T-cell (primary cell): ENCODE measurements around the gene TMEM125. TPM values are rescaled to one million over a fixed set of nuclear protein-coding genes. Genes with fewer than 3 reads are reported as not detected.
A peak's percentile ranks its signal among the peaks of the same experiment; 100 is the strongest.

Experiments used
- ATAC-seq, 4 experiments: fragments of 200-7000 bp in 3 of 4; fragments of 150-1000 bp in 1 of 4; cut with Tn5 transposase; replicated peaks in 1 of 4; 1 replicate in 3 of 4; 2 replicates in 1 of 4; pipeline ENCODE4 v1.10.0; 2021; ENCODE audit warnings: moderate library complexity in 3 of 4, mild to moderate bottlenecking in 2 of 4, moderate number of reproducible peaks in 1 of 4
- CTCF ChIA-PET, 2 donors: fragments of 300-600 bp; sonication (Branson Sonifier 250); formaldehyde crosslinking; loops; one replicate each; lab custom pipeline; 2022; ENCODE audit warnings: antibody characterized with exemption in 2 of 2; lab: Charles Lee
- POLR2A ChIA-PET, 2 donors: fragments of 300-600 bp; sonication (Branson Sonifier 250); formaldehyde crosslinking; loops; one replicate each; lab custom pipeline; 2022; ENCODE audit warnings: antibody characterized with exemption in 2 of 2; lab: Charles Lee
- DNase-seq, 35 experiments: peaks; one replicate each; pipeline versions ENCODE4 v3.0.0 to v3.0.0-alpha.2; 2013 to 2023
- H3K27ac ChIP-seq: one replicate; pipeline ENCODE4 v1.5.1; 2013; ENCODE audit warnings: low read length
- H3K27me3 ChIP-seq, 2 experiments: replicated peaks in 1 of 2; 1 replicate in 1 of 2; 2 replicates in 1 of 2; pipeline versions ENCODE4 v1.6.1 to v1.7.0; 2013; ENCODE audit warnings: low read length in 1 of 2, mixed read lengths in 1 of 2; ENCODE audit not compliant: control insufficient read depth in 2 of 2, insufficient read depth in 2 of 2; ENCODE audit errors: extremely low read depth in 1 of 2
- H3K36me3 ChIP-seq, 2 donors: 1 replicate in 1 of 2; 2 replicates in 1 of 2; pipeline versions ENCODE4 v1.6.1 to v1.7.0; 2013; ENCODE audit warnings: low read length in 1 of 2; ENCODE audit not compliant: control insufficient read depth in 2 of 2, insufficient read depth in 1 of 2; ENCODE audit errors: extremely low read depth in 1 of 2
- H3K4me1 ChIP-seq, 2 experiments: 1 replicate in 1 of 2; 2 replicates in 1 of 2; pipeline versions ENCODE4 v1.6.1 to v1.7.0; 2013; ENCODE audit warnings: low read length in 2 of 2, mixed read lengths in 1 of 2; ENCODE audit not compliant: insufficient read depth in 2 of 2, control insufficient read depth in 1 of 2; ENCODE audit errors: extremely low read depth in 1 of 2
- H3K4me3 ChIP-seq, 2 donors: 1 replicate in 1 of 2; 2 replicates in 1 of 2; pipeline versions ENCODE4 v1.5.1 to v1.7.0; 2013; ENCODE audit warnings: mild to moderate bottlenecking in 2 of 2, low read length in 1 of 2, moderate library complexity in 1 of 2; ENCODE audit not compliant: control insufficient read depth in 1 of 2; ENCODE audit errors: extremely low read depth in 1 of 2
- H3K9me3 ChIP-seq: 2 replicates; pipeline ENCODE4 v1.7.0; 2013
- H3K27ac Mint-ChIP-seq, 2 donors: one replicate each; pipeline ENCODE4 v1.8.0; 2020 to 2021; ENCODE audit warnings: mild to moderate bottlenecking in 2 of 2, mixed read lengths in 2 of 2
- H3K27me3 Mint-ChIP-seq, 2 donors: one replicate each; pipeline ENCODE4 v1.8.0; 2021 to 2022; ENCODE audit warnings: mixed read lengths in 2 of 2
- H3K36me3 Mint-ChIP-seq: one replicate; pipeline ENCODE4 v1.8.0; 2021; ENCODE audit warnings: mixed read lengths
- H3K4me1 Mint-ChIP-seq, 3 donors: one replicate each; pipeline ENCODE4 v1.8.0; 2020 to 2022; ENCODE audit warnings: mixed read lengths in 3 of 3, mild to moderate bottlenecking in 1 of 3
- H3K4me3 Mint-ChIP-seq, 3 donors: one replicate each; pipeline ENCODE4 v1.8.0; 2020 to 2022; ENCODE audit warnings: mild to moderate bottlenecking in 3 of 3, mixed read lengths in 3 of 3, moderate library complexity in 3 of 3
- H3K9me3 Mint-ChIP-seq, 3 donors: one replicate each; pipeline ENCODE4 v1.8.0; 2020 to 2022; ENCODE audit warnings: mixed read lengths in 3 of 3
- WGBS: methylation state at CpG from one replicate; pipeline ENCODE4 v1.1.5; 2013; ENCODE audit warnings: missing lambda C conversion rate; ENCODE audit not compliant: insufficient coverage; 5-methylcytosine and 5-hydroxymethylcytosine counted together
- total RNA-seq, 35 experiments: library from RNA in 6 of 35; stranded (reverse) in 6 of 35; fragments of 120-200 nt in 1 of 35; gene quantifications; one replicate each; pipeline versions ENCODE4 v1.2.1 to v1.2.4 and lab custom pipeline; 2013 to 2026

The TMEM125 gene
- total RNA-seq, 5 donors from 2014 or later (not counting 1 experiment from before 2014, with no cell fraction given): 0.20 to 0.46 (median 0.35) TPM; not detected in 2

GRCh38 chr1:43305926-43306687, 36.3 kb downstream of the TMEM125 start:
- no peak for DNase-seq
- H3K4me3 ChIP-seq: no peak overlapping the region
- CTCF ChIA-PET: no interaction called here
- no peaks in the 10 kb centered on the region for H3K36me3 ChIP-seq
- Mint-ChIP-seq H3K4me3 (no peak overlapping the region), H3K36me3 (no peaks in the 10 kb centered on the region), H3K4me1 (no peaks in the 10 kb centered on the region), H3K9me3 (no peaks in the 10 kb centered on the region), H3K27ac (no peak overlapping the region), H3K27me3 (peaks cover 3 to 5% of the 10 kb centered on the region in 2 donors)
- WGBS: 70% methylated on average over 6 of the region's 6 CpGs
- POLR2A ChIA-PET: interaction anchor here in 1 of 2 donors (0.5 kb wide), 1 partner anchor 348 kb away, joined by 3 read pairs; no protein-coding TSS in a partner anchor
- peaks cover 0 to 34% of the 10 kb centered on the region in 2 experiments for H3K27me3 ChIP-seq
- no peak for ATAC-seq
- no peaks in the 10 kb centered on the region for H3K4me1 ChIP-seq
- H3K27ac ChIP-seq: no peak overlapping the region
- H3K9me3 ChIP-seq: no peaks in the 10 kb centered on the region

GRCh38 chr1:43306688-43307457, 37.1 kb downstream of the TMEM125 start:
- no peaks in the 10 kb centered on the region for H3K9me3 ChIP-seq
- WGBS: 82% methylated on average over 16 of the region's 17 CpGs
- Mint-ChIP-seq H3K27me3 (peaks cover 3 to 5% of the 10 kb centered on the region in 2 donors), H3K27ac (no peak overlapping the region), H3K36me3 (no peaks in the 10 kb centered on the region), H3K9me3 (no peaks in the 10 kb centered on the region), H3K4me3 (no peak overlapping the region), H3K4me1 (no peaks in the 10 kb centered on the region)
- H3K36me3 ChIP-seq: no peaks in the 10 kb centered on the region
- no peaks in the 10 kb centered on the region for H3K4me1 ChIP-seq
- CTCF ChIA-PET: no interaction called here
- H3K27me3 ChIP-seq: peaks cover 0 to 34% of the 10 kb centered on the region in 2 experiments
- H3K27ac ChIP-seq: no peak overlapping the region
- no peak overlapping the region for H3K4me3 ChIP-seq
- DNase-seq (no peak), ATAC-seq (no peak)
- POLR2A ChIA-PET: no interaction called here

- Histone ChIP-seq H3K36me3 (no peaks in the 10 kb centered on the region), H3K4me3 (no peak overlapping the region), H3K9me3 (no peaks in the 10 kb centered on the region), H3K27ac (no peak overlapping the region), H3K27me3 (peaks cover 0 to 36% of the 10 kb centered on the region in 2 experiments), H3K4me1 (no peaks in the 10 kb centered on the region)
- 94% methylated on average over 4 of the region's 9 CpGs for WGBS
- ChIA-PET POLR2A (no interaction called here), CTCF (no interaction called here)
- no peaks in the 10 kb centered on the region for H3K9me3 Mint-ChIP-seq
- no peak for ATAC-seq
- no peaks in the 10 kb centered on the region for H3K4me1 Mint-ChIP-seq
- DNase-seq: no peak
- no peak overlapping the region for H3K27ac Mint-ChIP-seq
- no peak overlapping the region for H3K4me3 Mint-ChIP-seq
- H3K36me3 Mint-ChIP-seq: no peaks in the 10 kb centered on the region
- H3K27me3 Mint-ChIP-seq: peaks cover 3 to 5% of the 10 kb centered on the region in 2 donors
These were observed 37.8 kb downstream of the TMEM125 start for GRCh38 chr1:43307458-43308158.

GRCh38 chr1:43308635-43309404, 39.0 kb downstream of the TMEM125 start:
- WGBS: 92% methylated on average over 17 of the region's 20 CpGs
- Histone ChIP-seq H3K9me3 (no peaks in the 10 kb centered on the region), H3K27me3 (peaks cover 0 to 34% of the 10 kb centered on the region in 2 experiments), H3K36me3 (no peaks in the 10 kb centered on the region), H3K27ac (no peak overlapping the region), H3K4me3 (no peak overlapping the region), H3K4me1 (no peaks in the 10 kb centered on the region)
- no peaks in the 10 kb centered on the region for H3K36me3 Mint-ChIP-seq
- DNase-seq (no peak), ATAC-seq (no peak)
- ChIA-PET POLR2A (no interaction called here), CTCF (no interaction called here)
- H3K9me3 Mint-ChIP-seq: no peaks in the 10 kb centered on the region
- H3K4me1 Mint-ChIP-seq: no peaks in the 10 kb centered on the region
- H3K27me3 Mint-ChIP-seq: peaks cover 3 to 5% of the 10 kb centered on the region in 2 donors
- no peak overlapping the region for H3K4me3 Mint-ChIP-seq
- no peak overlapping the region for H3K27ac Mint-ChIP-seq

GRCh38 chr1:43309405-43310025, 39.7 kb downstream of the TMEM125 start:
- no peaks in the 10 kb centered on the region for H3K36me3 Mint-ChIP-seq
- Histone ChIP-seq H3K27ac (no peak overlapping the region), H3K4me1 (no peaks in the 10 kb centered on the region), H3K27me3 (peaks cover 0 to 31% of the 10 kb centered on the region in 2 experiments), H3K36me3 (no peaks in the 10 kb centered on the region), H3K9me3 (no peaks in the 10 kb centered on the region), H3K4me3 (no peak overlapping the region)
- H3K4me3 Mint-ChIP-seq: no peak overlapping the region
- H3K27me3 Mint-ChIP-seq: peaks cover 0 to 5% of the 10 kb centered on the region in 2 donors
- ChIA-PET POLR2A (no interaction called here), CTCF (no interaction called here)
- no peak overlapping the region for H3K27ac Mint-ChIP-seq
- ATAC-seq: peak in 1 of 4 experiments; percentile 11
- no peak for DNase-seq
- 83% methylated on average over 13 of the region's 13 CpGs for WGBS
- H3K4me1 Mint-ChIP-seq: no peaks in the 10 kb centered on the region
- no peaks in the 10 kb centered on the region for H3K9me3 Mint-ChIP-seq
